Measurements from ENCODE around the gene C1QC.

DNA sequence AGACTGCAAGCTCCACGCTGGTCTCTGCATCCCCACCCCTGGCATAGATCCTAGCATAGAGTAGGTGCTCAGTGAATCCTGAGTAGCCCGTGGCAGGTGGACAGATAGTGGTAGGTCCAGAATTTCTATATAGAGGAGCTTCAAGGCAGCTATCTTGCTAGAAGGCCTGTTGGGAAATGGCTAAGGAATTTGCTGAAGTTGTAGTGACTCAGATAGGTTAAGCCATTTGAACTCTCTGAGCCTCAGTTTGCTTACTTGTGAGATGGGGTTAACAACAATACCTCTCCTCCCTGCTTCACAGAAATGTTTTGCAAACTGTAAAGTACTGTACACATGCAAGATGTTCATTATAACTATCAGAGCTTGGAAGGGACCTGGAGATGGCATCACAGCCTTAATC lies 43.8 kb downstream of the C1QC start:
- TF ChIP-seq GATA3 (IDR thresholded peaks at IDR 0.05; ENCODE audit: low read depth, low read length) (no peak), GATA2 (IDR thresholded peaks at IDR 0.05; ENCODE audit: low read depth, low read length) (no peak)

All from SH-SY5Y (cell line).